Urinary bladder (tissue), 4 donors: ENCODE results near the gene MYO18A. TPM values are rescaled to one million over a fixed set of nuclear protein-coding genes. Genes with fewer than 3 reads are reported as not detected.

Source experiments
- DNase-seq: peaks from one replicate; pipeline ENCODE4 v3.0.0-alpha.2; 2015; ENCODE audit errors: extremely low spot score
- H3K27ac ChIP-seq: one replicate; pipeline ENCODE4 v1.5.1; 2013; ENCODE audit warnings: low read depth, mild to moderate bottlenecking, moderate library complexity
- H3K36me3 ChIP-seq: one replicate; pipeline ENCODE4 v1.6.1; 2013; ENCODE audit warnings: mild to moderate bottlenecking, moderate library complexity; ENCODE audit not compliant: insufficient read depth
- H3K4me1 ChIP-seq: one replicate; pipeline ENCODE4 v1.6.1; 2013; ENCODE audit warnings: mild to moderate bottlenecking, moderate library complexity; ENCODE audit not compliant: insufficient read depth
- H3K4me3 ChIP-seq: one replicate; pipeline ENCODE4 v1.5.1; 2013; ENCODE audit warnings: low read depth, low read length
- WGBS: extraction: QIAGEN DNeasy Blood & Tissue Kit; methylation state at CpG from one replicate; pipeline ENCODE4 v1.1.7; 2013; 5-methylcytosine and 5-hydroxymethylcytosine counted together
- polyA plus RNA-seq: library from polyadenylated mRNA; stranded (reverse); fragments of 200-250 nt; gene quantifications from one replicate; pipeline ENCODE4 v1.2.3, GENCODE V29; 2013
- total RNA-seq: library from RNA; depleted of rRNA; stranded (reverse); fragments of >200 nt; gene quantifications from one replicate; pipeline ENCODE4 v1.2.3, GENCODE V29; 2014
- donor health status: healthy with polysubstance abuse.
- donor health status: healthy.

Gene MYO18A
- total and polyA plus RNA-seq, 2 donors, result 30.6 to 33.8 TPM

GRCh38 chr17:29084541-29085146 is 95.6 kb downstream of the MYO18A start:
- H3K4me3 ChIP-seq, result no peak overlapping the region
- no peak overlapping the region for H3K27ac ChIP-seq
- DNase-seq, result no peak
- peaks cover 6% of the 10 kb centered on the region for H3K36me3 ChIP-seq
- WGBS, result 76% methylated on average over 21 of the region's 21 CpGs
- no peaks in the 10 kb centered on the region for H3K4me1 ChIP-seq

DNA sequence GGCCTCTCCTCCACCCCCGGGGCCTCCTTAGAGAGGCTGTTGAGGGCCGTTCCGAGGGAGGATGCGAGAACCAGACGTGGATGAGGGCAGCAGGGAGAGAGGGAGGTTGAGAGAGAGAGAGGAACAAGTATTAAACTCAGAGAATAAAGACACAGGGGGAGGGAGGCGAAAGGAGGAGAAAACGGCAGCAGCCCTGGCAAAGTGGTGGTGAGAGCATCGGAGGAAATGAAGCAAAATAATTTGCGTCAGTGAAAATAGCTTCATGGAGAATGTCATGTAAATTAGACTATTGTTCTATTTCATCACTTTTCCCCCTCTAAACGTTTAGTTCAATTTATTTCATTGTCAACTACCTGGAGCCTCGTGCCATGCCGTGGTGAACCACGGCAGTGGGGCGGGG is 99.2 kb downstream of the MYO18A start:
- WGBS, result 86% methylated on average over 14 of the region's 14 CpGs
- no peak for DNase-seq
- Histone ChIP-seq H3K27ac (no peak overlapping the region), H3K4me1 (no peaks in the 10 kb centered on the region), H3K36me3 (peaks cover 4% of the 10 kb centered on the region), H3K4me3 (no peak overlapping the region)

DNA sequence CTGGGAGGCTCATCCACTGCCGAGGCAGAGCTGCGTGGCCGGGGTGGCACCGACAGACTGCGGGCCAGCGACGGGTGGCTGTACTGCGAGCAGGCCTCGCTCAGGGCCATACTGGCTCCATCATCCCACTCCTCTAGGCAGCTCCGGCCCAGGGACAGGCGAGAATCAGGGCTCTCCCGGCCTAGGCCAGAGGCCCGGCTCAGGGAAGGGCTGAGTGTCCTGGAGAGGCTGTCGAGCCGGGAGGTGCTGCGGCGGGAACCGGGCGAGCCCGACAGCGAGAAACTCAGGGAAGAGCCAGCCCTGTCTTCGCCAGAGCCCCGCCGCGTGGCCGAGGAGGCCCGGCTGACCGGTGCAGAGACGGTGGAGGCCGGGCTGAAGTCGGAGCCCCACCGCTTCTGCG is 99.9 kb downstream of the MYO18A start:
- Histone ChIP-seq H3K4me3 (no peak overlapping the region), H3K27ac (no peak overlapping the region), H3K4me1 (no peaks in the 10 kb centered on the region), H3K36me3 (peaks cover 4% of the 10 kb centered on the region)
- 94% methylated on average over 33 of the region's 33 CpGs for WGBS
- DNase-seq, result no peak

DNA sequence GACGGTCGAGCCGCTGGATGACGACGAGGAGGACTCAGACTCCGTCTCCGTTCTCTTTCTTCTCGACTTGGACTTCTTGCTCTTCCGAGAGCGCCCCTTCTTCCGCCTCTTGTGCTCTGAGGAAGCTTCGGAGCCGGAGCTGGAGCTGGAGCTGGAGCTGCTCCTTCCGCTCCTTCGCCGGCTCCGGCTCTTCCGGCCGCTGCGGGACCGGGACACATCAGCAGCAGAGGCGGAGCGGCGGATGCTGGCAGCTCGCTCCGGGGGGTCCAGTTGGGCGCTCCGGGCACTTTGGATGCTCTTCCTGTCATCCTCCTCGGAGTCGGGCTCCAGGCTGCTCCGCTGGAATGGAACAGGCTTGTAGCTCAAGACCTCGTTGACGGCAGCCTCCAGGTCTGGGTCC is 100.3 kb downstream of the MYO18A start:
- no peak overlapping the region for H3K4me3 ChIP-seq
- peaks cover 4% of the 10 kb centered on the region for H3K36me3 ChIP-seq
- WGBS, result 91% methylated on average over 33 of the region's 33 CpGs
- no peak for DNase-seq
- H3K27ac ChIP-seq, result no peak overlapping the region
- no peaks in the 10 kb centered on the region for H3K4me1 ChIP-seq

- no peak overlapping the region for H3K27ac ChIP-seq
- H3K36me3 ChIP-seq, result peaks cover 4% of the 10 kb centered on the region
- WGBS, result 95% methylated on average over 16 of the region's 16 CpGs
- H3K4me1 ChIP-seq, result no peaks in the 10 kb centered on the region
- no peak overlapping the region for H3K4me3 ChIP-seq
- DNase-seq, result no peak
Observed at GRCh38 chr17:29079433-29079832, 100.8 kb downstream of the MYO18A start.

DNA sequence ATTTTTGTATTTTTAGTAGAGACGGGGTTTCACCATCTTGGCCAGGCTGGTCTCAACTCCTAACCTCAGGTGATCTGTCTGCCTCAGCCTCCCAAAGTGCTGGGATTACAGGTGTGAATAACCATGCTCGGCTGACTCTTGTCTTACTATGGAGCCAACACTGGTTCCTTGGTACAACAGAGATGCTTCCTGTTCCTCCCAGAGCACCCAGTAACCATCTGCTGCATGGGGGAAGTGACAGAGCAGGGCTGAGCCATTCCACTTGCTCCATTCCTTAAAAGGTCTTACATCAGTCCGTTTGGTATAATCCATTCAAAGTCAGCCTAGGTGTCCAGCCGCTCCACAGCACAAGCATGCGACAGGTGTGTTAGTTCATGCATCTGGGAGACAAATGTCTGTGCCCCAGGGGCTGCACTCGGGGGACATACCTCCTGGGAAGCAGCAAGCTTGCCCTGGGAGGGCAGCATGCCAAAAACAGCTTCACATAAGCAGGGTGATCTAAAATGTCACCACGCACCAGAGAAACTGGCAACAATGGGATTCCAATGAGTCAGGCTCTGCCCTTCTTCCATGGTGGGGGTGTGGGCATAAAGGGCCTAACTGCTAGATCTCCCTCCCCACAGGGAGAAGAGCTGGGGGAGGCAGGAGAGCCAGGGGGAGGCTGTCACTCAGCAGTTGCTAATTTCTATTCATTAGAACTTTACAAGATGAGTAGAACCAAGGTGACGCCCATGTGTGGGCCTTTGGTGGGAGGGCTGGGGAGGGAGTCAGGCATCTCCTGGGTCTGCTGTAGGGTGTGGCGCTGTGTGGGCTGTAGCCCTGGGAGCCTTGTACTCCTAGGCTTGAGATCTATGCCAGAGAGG is 101.8 kb downstream of the MYO18A start:
- no peak for DNase-seq
- Histone ChIP-seq H3K36me3 (peaks cover 4% of the 10 kb centered on the region), H3K4me3 (no peak overlapping the region), H3K4me1 (no peaks in the 10 kb centered on the region), H3K27ac (no peak overlapping the region)
- WGBS, result 86% methylated on average over 9 of the region's 9 CpGs

GRCh38 chr17:29077320-29077719 is 102.9 kb downstream of the MYO18A start:
- H3K4me1 ChIP-seq, result no peaks in the 10 kb centered on the region
- DNase-seq, result no peak
- 92% methylated on average over 7 of the region's 7 CpGs for WGBS
- peaks cover 4% of the 10 kb centered on the region for H3K36me3 ChIP-seq
- no peak overlapping the region for H3K4me3 ChIP-seq
- H3K27ac ChIP-seq, result no peak overlapping the region

DNA sequence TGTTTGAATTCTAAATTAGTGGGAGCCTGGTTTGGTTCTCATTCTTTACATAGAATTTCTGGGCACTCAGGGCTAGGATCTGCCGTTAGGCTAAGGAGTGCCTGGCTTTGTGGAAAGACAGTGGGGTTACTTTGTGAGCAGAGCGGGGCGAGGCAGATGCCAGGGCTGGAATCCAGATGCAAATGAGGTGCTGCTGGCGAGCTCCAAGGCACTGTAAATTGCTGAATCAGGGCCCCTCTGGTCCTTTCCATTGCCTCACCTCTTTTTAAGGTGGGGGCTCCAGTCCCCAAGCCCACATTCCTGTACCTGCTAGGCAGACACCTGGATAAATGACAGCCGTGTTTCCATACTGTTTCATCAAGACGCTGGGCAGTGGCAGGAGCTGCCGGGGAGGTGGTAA is 103.5 kb downstream of the MYO18A start:
- peaks cover 4% of the 10 kb centered on the region for H3K36me3 ChIP-seq
- no peak overlapping the region for H3K4me3 ChIP-seq
- no peak for DNase-seq
- H3K27ac ChIP-seq, result no peak overlapping the region
- H3K4me1 ChIP-seq, result no peaks in the 10 kb centered on the region
- 88% methylated on average over 7 of the region's 7 CpGs for WGBS

- Histone ChIP-seq H3K4me3 (no peak overlapping the region), H3K36me3 (peaks cover 4% of the 10 kb centered on the region), H3K4me1 (no peaks in the 10 kb centered on the region), H3K27ac (no peak overlapping the region)
- DNase-seq, result no peak
- 87% methylated on average over 6 of the region's 6 CpGs for WGBS
Observed at GRCh38 chr17:29076087-29076486, 104.1 kb downstream of the MYO18A start.

DNA sequence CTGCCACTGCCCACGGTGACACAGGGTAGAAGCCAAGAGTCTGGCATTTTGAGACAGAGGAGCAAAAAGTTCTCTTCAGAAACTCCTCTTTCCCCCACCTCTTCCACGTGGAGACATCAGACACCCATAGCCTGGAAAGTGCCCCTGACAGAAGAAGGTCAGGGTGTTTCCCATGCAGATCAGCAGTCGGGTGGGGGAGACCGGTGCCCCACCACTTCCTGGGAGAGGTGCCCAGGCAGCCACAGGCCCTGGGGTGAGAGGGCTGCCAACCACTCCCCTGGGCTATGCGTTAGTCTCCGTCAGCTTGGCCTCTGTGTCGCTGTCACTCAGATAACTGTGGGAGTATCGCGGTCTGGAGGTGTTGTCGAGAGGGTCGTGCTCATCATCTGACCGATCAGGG is 105.7 kb downstream of the MYO18A start:
- H3K36me3 ChIP-seq, result no peaks in the 10 kb centered on the region
- WGBS, result 88% methylated on average over 12 of the region's 12 CpGs
- no peaks in the 10 kb centered on the region for H3K4me1 ChIP-seq
- no peak overlapping the region for H3K27ac ChIP-seq
- DNase-seq, result no peak
- H3K4me3 ChIP-seq, result no peak overlapping the region

DNA sequence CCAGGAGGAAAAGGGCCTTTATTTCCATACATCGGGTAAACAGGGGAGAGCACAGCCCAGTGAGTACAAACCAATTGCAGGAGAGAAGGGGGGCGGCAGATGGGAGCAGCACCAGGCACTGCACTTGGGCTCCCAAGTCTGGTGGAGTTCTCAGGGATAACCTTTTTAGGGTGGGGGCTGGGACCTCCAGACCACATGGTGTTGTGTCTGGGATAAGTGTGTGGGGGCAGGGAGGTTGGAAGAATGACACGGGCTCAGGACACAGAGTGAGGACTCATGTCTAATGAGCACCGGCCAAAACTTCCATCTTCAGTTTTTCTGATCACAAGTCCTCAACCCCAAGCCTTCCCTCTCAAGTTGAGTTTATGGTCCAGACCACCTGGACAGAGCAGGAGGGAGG is 106.7 kb downstream of the MYO18A start:
- DNase-seq, result no peak
- Histone ChIP-seq H3K4me1 (no peaks in the 10 kb centered on the region), H3K4me3 (no peak overlapping the region), H3K36me3 (no peaks in the 10 kb centered on the region), H3K27ac (no peak overlapping the region)
- WGBS, result 61% methylated on average over 4 of the region's 4 CpGs

GRCh38 chr17:29073045-29073444 is 107.2 kb downstream of the MYO18A start:
- Histone ChIP-seq H3K36me3 (no peaks in the 10 kb centered on the region), H3K4me1 (no peaks in the 10 kb centered on the region), H3K27ac (no peak overlapping the region), H3K4me3 (no peak overlapping the region)
- 70% methylated on average over 2 of the region's 2 CpGs for WGBS
- no peak for DNase-seq

DNA sequence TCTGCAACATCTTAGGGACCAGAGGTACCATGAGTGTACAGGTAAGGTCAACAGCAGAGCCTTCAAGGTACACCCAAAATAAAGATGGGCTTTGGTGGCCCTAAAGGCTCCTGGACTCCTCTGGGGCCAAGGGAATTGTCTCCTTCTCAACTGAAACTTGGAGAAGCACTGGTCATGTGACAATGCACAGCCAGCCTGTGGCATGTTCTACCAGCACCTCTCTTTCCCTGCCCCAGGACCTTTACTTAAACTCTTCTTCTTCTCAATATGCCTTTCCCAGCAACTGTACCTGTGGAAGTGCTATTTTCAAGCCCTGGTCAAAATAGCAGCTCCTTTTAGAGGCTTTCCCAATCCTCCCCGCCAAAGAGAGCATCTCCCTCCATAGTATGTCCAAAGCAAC is 108.9 kb downstream of the MYO18A start:
- no peak overlapping the region for H3K4me3 ChIP-seq
- 93% methylated on average over 1 of the region's 1 CpG for WGBS
- no peaks in the 10 kb centered on the region for H3K4me1 ChIP-seq

GRCh38 chr17:29070781-29071180 is 109.4 kb downstream of the MYO18A start:
- no peak for DNase-seq
- Histone ChIP-seq H3K4me1 (no peaks in the 10 kb centered on the region), H3K27ac (no peak overlapping the region), H3K36me3 (no peaks in the 10 kb centered on the region), H3K4me3 (no peak overlapping the region)
- WGBS, result 75% methylated on average over 9 of the region's 9 CpGs

More for the DNA sequence above, 108.9 kb downstream of the MYO18A start:
- Histone ChIP-seq H3K36me3 (no peaks in the 10 kb centered on the region), H3K27ac (no peak overlapping the region)
- no peak for DNase-seq
